GM19043 (cell line): ENCODE measurements around the gene CADM4.
"Not testable (repeated sequence)": the region's sequence is repeated elsewhere in the genome, so short reads cannot be mapped to it uniquely, and the experiment has no call there.

Source experiments
- ATAC-seq: cut with Tn5 transposase; IDR thresholded peaks from one replicate; pipeline ENCODE4 v1.9.1; 2021; ENCODE audit warnings: low read depth; ENCODE audit not compliant: unreplicated experiment

CADM4 gene

DNA sequence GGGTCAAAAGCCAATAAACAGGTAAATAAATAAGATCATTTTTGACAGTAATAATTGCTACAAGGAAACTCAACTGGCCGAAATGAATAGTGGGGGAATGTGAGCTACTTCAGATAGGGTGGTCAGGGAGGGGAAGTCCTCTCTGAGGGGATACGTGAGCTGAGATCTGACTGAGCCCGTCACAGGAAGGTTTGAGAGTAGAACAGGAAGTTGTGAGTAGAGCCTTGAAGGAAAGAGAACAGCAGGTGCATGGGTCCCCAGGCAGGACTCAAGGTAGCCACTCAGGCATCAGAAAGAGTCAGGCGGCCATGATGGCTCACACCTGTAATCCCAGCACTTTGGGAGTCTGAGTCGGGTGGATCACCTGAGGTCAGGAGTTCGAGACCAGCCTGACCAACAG is 50.0 kb downstream of the CADM4 start:
- no peak for ATAC-seq

DNA sequence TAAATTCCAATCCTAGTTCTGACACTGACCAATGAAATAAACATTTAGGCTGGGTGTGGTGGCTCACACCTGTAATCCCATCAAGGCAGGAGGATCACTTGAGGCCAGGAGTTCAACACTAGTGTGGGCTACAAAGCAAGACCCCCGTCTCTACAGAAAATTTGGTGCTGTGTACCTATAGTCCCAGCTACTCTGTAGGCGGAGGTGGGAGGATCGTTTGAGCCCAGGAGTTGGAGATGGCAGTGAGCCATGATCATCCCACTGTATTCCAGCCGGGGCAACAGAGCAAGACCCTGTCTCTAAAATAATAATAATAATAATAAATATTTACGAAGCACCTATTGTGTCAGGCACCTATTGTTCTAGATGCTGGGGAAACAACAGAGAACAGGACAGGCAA is 50.4 kb downstream of the CADM4 start:
- ATAC-seq: no peak

- not testable (repeated sequence) for ATAC-seq
Measured at GRCh38 chr19:43587029-43587428, 52.6 kb downstream of the CADM4 start.

GRCh38 chr19:43586346-43586745 is 53.3 kb downstream of the CADM4 start:
- no peak for ATAC-seq

DNA sequence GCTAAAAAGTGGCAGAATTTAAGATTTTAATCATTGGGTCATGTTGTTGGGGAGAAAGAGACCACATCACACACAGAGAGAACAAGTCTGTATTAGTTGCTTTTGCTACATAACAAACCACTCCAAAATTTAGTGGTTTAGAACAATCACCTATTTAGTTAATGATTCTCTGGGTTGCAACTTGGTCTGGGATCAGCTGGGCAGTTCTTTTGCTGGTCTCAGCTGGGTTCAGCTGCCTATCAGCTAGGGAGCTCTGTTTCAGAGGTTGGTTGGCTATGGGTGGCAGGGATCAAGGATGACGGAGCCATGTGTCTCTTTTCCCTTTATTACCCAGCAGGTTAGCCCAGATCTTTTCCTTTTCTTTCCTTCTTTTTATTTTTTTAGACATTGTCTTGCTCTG is 55.2 kb downstream of the CADM4 start:
- no peak for ATAC-seq

DNA sequence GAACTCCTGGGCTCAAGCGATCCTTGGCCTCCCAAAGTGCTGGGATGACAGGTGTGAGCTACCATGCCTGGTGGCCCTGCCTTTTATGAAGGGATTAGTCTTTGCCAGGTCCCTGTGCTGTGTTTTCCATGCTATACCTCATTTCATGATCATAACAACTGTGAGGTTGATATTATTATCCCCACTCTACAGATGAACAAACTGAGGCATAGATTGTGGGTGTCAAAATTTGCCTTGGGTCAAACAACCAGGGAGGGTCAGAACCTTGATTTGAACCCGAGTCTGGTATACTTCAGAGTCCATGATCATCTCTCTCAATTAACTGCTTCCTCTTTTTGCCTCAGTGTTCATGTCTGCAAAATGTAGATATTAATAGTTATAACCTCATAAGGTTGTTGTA is 57.2 kb downstream of the CADM4 start:
- ATAC-seq: no peak

GRCh38 chr19:43581467-43581866 is 58.2 kb downstream of the CADM4 start:
- no peak for ATAC-seq

GRCh38 chr19:43578787-43579186 is 60.9 kb downstream of the CADM4 start:
- no peak for ATAC-seq

- no peak for ATAC-seq
Measured at GRCh38 chr19:43575955-43576878, 63.4 kb downstream of the CADM4 start.

DNA sequence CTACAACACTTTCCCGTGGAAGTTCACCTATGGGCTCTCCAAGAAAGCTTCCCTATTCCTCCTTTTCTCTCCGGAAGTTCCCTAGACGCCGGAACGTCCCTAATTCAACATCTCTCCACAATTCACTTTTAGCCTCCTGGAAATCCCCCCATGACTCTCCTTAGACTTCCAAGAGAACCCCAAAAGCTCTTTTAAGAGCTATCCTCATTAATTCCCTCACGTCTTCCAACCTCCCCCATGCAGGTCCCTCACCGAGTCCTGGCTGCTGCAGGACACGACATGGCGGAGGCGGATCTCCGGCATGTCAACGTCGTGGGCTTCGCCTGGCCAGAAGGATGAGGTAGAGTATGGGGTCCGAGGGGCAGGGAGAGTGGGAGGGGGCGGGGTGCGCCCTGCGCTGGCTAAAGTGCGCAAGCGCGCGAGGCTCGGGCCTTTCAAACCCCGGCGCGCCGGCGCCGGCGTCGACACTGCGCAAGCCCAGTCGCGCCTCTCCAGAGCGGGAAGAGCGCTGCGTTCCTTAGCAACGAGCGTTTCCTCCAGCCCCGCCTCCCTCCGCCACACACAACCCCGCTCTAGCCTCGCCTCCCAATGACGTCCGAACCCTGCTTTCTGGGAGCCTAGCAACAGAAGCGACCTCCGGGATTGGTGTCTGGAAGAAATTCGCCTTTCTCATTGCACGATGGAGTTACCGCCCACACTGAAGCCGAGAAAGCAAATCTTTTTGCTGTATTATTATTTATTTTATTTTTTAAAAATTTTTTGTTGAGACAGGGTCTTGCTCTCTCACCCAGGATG is 64.3 kb downstream of the CADM4 start, which contains the start of the genes PINLYP and XRCC1:
TSS of gene PINLYP (plus strand) at position 646 of the 795 bp plus-strand sequence. CDS start 1,391 bp downstream, outside the sequence.
TSS of gene XRCC1 (minus strand) at position 372 of the 795 bp plus-strand sequence. CDS start at position 303, 69 bp downstream.
- ATAC-seq: peak; percentile 97

DNA sequence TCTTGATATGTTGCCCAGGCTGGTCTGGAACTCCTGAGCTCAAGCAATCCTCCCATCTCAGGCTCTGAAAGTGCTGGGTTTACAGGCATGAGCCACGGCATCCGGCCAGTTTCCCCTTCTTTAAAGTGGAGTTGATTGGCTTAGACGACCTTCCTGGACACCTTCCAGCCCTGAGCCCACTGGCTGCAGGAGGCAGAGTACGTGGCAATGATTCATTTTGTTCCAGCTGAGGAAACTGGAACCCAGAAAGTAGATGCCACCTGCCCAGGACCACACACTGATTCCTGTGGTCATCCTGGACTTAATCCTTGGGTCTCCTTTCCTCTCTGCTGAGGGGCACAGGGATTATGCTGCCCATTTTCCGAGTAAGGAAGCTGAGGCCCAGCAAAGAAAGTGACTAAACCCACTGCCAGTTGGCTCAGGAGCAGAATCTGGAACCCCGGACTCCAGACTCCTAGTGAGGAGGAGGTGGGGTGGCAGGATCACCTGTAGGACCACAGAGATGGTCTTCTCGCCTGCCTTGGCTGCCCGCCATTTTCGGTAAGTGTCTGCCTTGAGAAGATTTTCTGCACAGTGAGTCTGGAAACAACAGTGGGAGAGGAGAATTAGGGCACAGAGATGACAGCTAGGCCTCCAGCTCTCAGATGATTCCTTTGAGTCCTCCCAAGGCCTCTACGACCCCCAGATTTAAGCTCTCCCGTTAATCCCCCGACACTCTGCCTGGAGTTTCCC is 65.1 kb downstream of the CADM4 start:
- ATAC-seq: no peak
